ENCODE measurements around the gene CBFA2T3.

Gene CBFA2T3

DNA sequence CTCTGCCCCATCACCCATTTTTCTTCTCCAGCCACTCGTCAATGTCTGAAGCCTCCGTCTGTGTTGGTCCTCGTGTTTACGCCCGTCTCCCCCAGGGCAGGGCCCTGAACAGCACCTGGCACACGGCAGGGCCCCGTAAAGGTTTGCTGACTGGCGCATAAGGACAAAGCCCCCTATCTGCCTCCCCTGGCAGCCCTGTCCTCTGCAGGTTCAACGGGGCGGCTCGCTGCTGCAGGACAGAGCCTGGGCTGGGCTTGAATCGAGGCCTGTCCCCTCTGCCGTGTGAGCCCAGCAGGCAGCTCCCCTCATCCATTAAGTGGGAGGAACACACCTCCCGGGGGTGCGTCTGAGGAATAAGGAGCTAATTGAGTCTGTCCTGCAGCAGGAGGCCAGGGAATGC is 64.5 kb downstream of the CBFA2T3 start:
- Histone ChIP-seq H2AFZ (ENCODE audit: low read depth, low read length) (no peak overlapping the region), H3K4me1 (ENCODE audit: insufficient read depth, low read length) (no peaks in the 10 kb centered on the region)
- ATAC-seq (ENCODE audit: insufficient read depth, low read depth) = no peak

DNA sequence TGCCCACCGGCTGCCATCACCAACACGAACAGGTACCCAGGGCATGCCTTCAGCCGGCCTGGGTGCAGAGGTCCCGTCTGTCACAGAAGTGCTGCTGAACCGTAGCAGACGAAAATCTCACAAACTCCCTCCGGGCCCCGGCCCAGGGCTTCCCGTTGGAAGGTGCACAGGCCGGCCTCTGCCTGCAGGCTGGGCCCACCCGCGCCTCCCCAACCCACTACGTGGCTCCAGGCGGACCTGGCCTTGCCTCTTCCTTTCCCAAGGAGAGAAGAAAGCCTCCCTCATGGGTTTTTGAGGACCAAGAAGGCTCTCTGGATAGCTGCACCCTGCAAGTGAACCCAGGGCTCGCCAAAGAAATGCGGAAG is 65.1 kb downstream of the CBFA2T3 start:
- Histone ChIP-seq H3K79me2 (ENCODE audit: insufficient read depth, low read length) (no peaks in the 10 kb centered on the region), H3K9me3 (ENCODE audit: insufficient read depth, low read length, severe bottlenecking) (no peaks in the 10 kb centered on the region), H3K4me1 (ENCODE audit: insufficient read depth, low read length) (no peaks in the 10 kb centered on the region), H3K27ac (ENCODE audit: low read length) (no peak overlapping the region), H3K4me2 (ENCODE audit: insufficient read depth, low read length) (no peak overlapping the region), H3K4me3 (ENCODE audit: low read depth in 1 of 2, low read length in 2 of 2) (no peak overlapping the region), H4K20me1 (ENCODE audit: insufficient read depth, low read length) (0 out of 2 replicates have a peak, but pooled peaks cover 12% of the 10 kb centered on the region), H2AFZ (ENCODE audit: low read depth, low read length) (no peak overlapping the region), H3K27me3 (ENCODE audit: insufficient read depth, low read length, poor library complexity) (no peaks in the 10 kb centered on the region), H3K36me3 (ENCODE audit: insufficient read depth, low read length) (no peaks in the 10 kb centered on the region), H3K9ac (ENCODE audit: low read depth, low read length) (no peak overlapping the region)
- no peak for DNase-seq
- no peak for TF ChIP-seq EZH2 (IDR thresholded peaks at IDR 0.05; ENCODE audit: borderline replicate concordance, low read depth, low read length, severe bottlenecking)
- TF ChIP-seq, protein P1, sequence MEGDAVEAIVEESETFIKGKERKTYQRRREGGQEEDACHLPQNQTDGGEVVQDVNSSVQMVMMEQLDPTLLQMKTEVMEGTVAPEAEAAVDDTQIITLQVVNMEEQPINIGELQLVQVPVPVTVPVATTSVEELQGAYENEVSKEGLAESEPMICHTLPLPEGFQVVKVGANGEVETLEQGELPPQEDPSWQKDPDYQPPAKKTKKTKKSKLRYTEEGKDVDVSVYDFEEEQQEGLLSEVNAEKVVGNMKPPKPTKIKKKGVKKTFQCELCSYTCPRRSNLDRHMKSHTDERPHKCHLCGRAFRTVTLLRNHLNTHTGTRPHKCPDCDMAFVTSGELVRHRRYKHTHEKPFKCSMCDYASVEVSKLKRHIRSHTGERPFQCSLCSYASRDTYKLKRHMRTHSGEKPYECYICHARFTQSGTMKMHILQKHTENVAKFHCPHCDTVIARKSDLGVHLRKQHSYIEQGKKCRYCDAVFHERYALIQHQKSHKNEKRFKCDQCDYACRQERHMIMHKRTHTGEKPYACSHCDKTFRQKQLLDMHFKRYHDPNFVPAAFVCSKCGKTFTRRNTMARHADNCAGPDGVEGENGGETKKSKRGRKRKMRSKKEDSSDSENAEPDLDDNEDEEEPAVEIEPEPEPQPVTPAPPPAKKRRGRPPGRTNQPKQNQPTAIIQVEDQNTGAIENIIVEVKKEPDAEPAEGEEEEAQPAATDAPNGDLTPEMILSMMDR (IDR thresholded peaks at IDR 0.05; ENCODE audit: borderline replicate concordance, extremely low read depth, low read length, poor library complexity, severe bottlenecking) = no peak
- ATAC-seq (ENCODE audit: insufficient read depth, low read depth) = no peak

More for the DNA sequence above, 64.5 kb downstream of the CBFA2T3 start:
- no peak overlapping the region for H3K4me2 ChIP-seq (ENCODE audit: insufficient read depth, low read length)
- TF ChIP-seq EZH2 (IDR thresholded peaks at IDR 0.05; ENCODE audit: borderline replicate concordance, low read depth, low read length, severe bottlenecking) = no peak
- TF ChIP-seq, protein P1 (IDR thresholded peaks at IDR 0.05; ENCODE audit: borderline replicate concordance, extremely low read depth, low read length, poor library complexity, severe bottlenecking) = no peak
- DNase-seq = no peak
- no peak overlapping the region for H3K4me3 ChIP-seq (ENCODE audit: low read depth in 1 of 2, low read length in 2 of 2)
- H3K36me3 ChIP-seq (ENCODE audit: insufficient read depth, low read length) = no peaks in the 10 kb centered on the region
- no peak overlapping the region for H3K9ac ChIP-seq (ENCODE audit: low read depth, low read length)
- no peak overlapping the region for H3K27ac ChIP-seq (ENCODE audit: low read length)
- H3K27me3 ChIP-seq (ENCODE audit: insufficient read depth, low read length, poor library complexity) = no peaks in the 10 kb centered on the region
- H3K9me3 ChIP-seq (ENCODE audit: insufficient read depth, low read length, severe bottlenecking) = no peaks in the 10 kb centered on the region
- no peaks in the 10 kb centered on the region for H3K79me2 ChIP-seq (ENCODE audit: insufficient read depth, low read length)
- 0 out of 2 replicates have a peak, but pooled peaks cover 12% of the 10 kb centered on the region for H4K20me1 ChIP-seq (ENCODE audit: insufficient read depth, low read length)

DNA sequence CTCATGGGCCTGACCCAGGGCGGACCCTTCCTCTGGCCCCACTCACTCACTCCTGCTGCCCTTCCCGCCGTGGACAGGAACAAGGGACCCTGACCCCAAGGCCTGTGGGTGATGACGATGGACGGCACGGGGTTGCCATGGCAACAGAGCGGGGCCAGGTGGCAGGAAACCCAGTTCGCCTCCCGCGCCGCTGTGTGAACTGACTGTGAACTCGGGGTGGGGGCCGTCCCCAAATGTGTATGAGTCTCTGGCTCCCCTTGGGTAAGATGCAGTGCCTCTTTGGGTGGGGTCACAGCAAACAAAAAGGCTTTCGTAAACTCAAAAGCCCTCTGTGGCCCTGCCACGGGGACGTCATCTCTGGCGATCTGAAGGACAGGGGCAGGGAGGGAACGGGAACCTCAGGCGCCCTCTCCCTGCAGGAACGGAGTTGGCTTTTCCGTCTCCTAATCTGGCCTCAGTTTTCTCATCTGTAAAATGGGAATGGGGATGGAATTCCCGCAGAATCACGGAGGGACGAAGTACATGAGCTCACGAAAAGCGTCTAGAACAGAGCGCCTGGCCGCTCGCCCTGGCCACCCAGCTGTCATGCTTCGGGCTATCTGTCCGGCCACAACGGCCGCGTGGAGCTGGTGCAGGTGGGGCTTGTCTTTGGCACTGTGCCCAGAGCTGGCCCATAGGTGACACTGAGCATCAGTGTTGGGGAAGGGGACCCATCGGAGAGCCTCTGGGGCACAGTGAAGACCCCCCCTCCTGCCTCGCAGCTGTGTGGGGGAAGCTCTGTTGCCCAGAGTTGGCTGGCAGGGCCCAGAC is 65.7 kb downstream of the CBFA2T3 start:
- ATAC-seq (ENCODE audit: insufficient read depth, low read depth) = no peak
- Histone ChIP-seq H3K79me2 (ENCODE audit: insufficient read depth, low read length) (no peaks in the 10 kb centered on the region), H3K4me1 (ENCODE audit: insufficient read depth, low read length) (no peaks in the 10 kb centered on the region)

More for the DNA sequence above, 65.7 kb downstream of the CBFA2T3 start:
- Histone ChIP-seq H3K36me3 (ENCODE audit: insufficient read depth, low read length) (no peaks in the 10 kb centered on the region), H3K9ac (ENCODE audit: low read depth, low read length) (no peak overlapping the region), H3K4me2 (ENCODE audit: insufficient read depth, low read length) (no peak overlapping the region), H3K9me3 (ENCODE audit: insufficient read depth, low read length, severe bottlenecking) (no peaks in the 10 kb centered on the region), H3K27ac (ENCODE audit: low read length) (no peak overlapping the region), H3K27me3 (ENCODE audit: insufficient read depth, low read length, poor library complexity) (no peaks in the 10 kb centered on the region), H3K4me3 (ENCODE audit: low read depth in 1 of 2, low read length in 2 of 2) (no peak overlapping the region), H2AFZ (ENCODE audit: low read depth, low read length) (no peak overlapping the region), H4K20me1 (ENCODE audit: insufficient read depth, low read length) (0 out of 2 replicates have a peak, but pooled peaks cover 17% of the 10 kb centered on the region)
- TF ChIP-seq, protein P1 (IDR thresholded peaks at IDR 0.05; ENCODE audit: borderline replicate concordance, extremely low read depth, low read length, poor library complexity, severe bottlenecking) = no peak
- TF ChIP-seq EZH2 (IDR thresholded peaks at IDR 0.05; ENCODE audit: borderline replicate concordance, low read depth, low read length, severe bottlenecking) = no peak
- no peak for DNase-seq

Data from DND-41 (cell line).